NCI-H187 treated with DMSO at 0.1 percent for 48 hours (cell line): Measurements from ENCODE around the gene RPL21.
"Not testable (repeated sequence)": the region's sequence is repeated elsewhere in the genome, so short reads cannot be mapped to it uniquely, and the experiment has no call there.

Experiments used
- DNase-seq: peaks from one replicate; lab custom pipeline; 2025; lab: John Stamatoyannopoulos, UW

The RPL21 gene

GRCh38 chr13:27251166-27252091 is at the start of gene RPL21:
Gene RPL21, plus strand, starts transcription at chr13:27251558. Its CDS starts 2,219 bp downstream, at chr13:27253777.
- DNase-seq, result peak; percentile 17

GRCh38 chr13:27201661-27202060 is 49.7 kb upstream of the RPL21 start:
- no peak for DNase-seq

- DNase-seq, result no peak
Observed at GRCh38 chr13:27203186-27203585, 48.2 kb upstream of the RPL21 start.

GRCh38 chr13:27203854-27204253 is 47.5 kb upstream of the RPL21 start:
- no peak for DNase-seq

- no peak for DNase-seq
Observed at GRCh38 chr13:27208514-27208913, 42.8 kb upstream of the RPL21 start.

GRCh38 chr13:27211271-27211670 is 40.1 kb upstream of the RPL21 start:
- no peak for DNase-seq

GRCh38 chr13:27211771-27212364 is 39.5 kb upstream of the RPL21 start:
- no peak for DNase-seq

GRCh38 chr13:27213386-27213785 is 38.0 kb upstream of the RPL21 start:
- DNase-seq, result not testable (repeated sequence)

GRCh38 chr13:27217791-27218190 is 33.6 kb upstream of the RPL21 start:
- not testable (repeated sequence) for DNase-seq

- not testable (repeated sequence) for DNase-seq
Observed at GRCh38 chr13:27218861-27219260, 32.5 kb upstream of the RPL21 start.

GRCh38 chr13:27219611-27220010 is 31.7 kb upstream of the RPL21 start:
- no peak for DNase-seq

GRCh38 chr13:27222100-27222499 is 29.3 kb upstream of the RPL21 start:
- DNase-seq, result not testable (repeated sequence)

- DNase-seq, result no peak
Observed at GRCh38 chr13:27226991-27227390, 24.4 kb upstream of the RPL21 start.

- no peak for DNase-seq
Observed at GRCh38 chr13:27228131-27228530, 23.2 kb upstream of the RPL21 start.

GRCh38 chr13:27229642-27230041 is 21.7 kb upstream of the RPL21 start:
- DNase-seq, result no peak

GRCh38 chr13:27233964-27234363 is 17.4 kb upstream of the RPL21 start:
- no peak for DNase-seq

- no peak for DNase-seq
Observed at GRCh38 chr13:27236478-27236877, 14.9 kb upstream of the RPL21 start.

- no peak for DNase-seq
Observed at GRCh38 chr13:27242702-27243101, 8.7 kb upstream of the RPL21 start.

GRCh38 chr13:27245610-27246009 is 5.7 kb upstream of the RPL21 start:
- no peak for DNase-seq

GRCh38 chr13:27250833-27251165 is 559 bp upstream of the RPL21 start:
- DNase-seq, result no peak

GRCh38 chr13:27252467-27252866 is 1.1 kb downstream of the RPL21 start:
- DNase-seq, result no peak

GRCh38 chr13:27257233-27257568 is 5.8 kb downstream of the RPL21 start:
- DNase-seq, result no peak

- DNase-seq, result no peak
Observed at GRCh38 chr13:27257648-27258253, 6.4 kb downstream of the RPL21 start.
